Measurements from ENCODE around the gene NAP1L1. TPM values are rescaled to one million over a fixed set of nuclear protein-coding genes. Genes with fewer than 3 reads are reported as not detected.

NAP1L1 gene
- total RNA-seq, 4 donors from 2014 or later, result 103 to 279 (median 201) TPM

DNA sequence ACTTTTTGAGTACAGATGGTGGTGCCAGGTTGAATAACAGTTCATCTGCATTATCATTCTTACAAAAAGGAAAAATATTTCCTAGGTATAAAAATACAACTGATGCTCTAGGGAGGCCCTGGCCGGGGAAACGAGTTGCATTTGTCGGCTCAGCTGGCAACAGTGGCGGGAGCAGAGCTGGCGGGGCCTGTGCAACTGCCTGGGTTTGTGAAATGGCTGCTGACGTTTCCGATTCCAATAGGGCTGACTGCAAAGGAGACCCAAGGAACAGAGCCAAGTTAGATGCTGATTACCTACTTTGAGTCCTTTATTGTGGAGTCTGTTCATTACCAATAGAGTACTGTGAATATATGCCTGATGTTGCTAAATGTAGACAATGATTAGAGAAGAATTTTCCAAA is 27.2 kb downstream of the NAP1L1 start:
- WGBS, 2 donors, result 96% methylated on average over 7 of the region's 7 CpGs
- H3K36me3 ChIP-seq, result peaks cover 0 to 97% (median 8%) of the 10 kb centered on the region in 3 donors
- no peak overlapping the region for H3K4me3 ChIP-seq
- H3K9me3 ChIP-seq, result no peaks in the 10 kb centered on the region
- intact Hi-C loops (cut with DNase I), result no loop called here
- DNase-seq, result no peak
- no peak for TF ChIP-seq POLR2A (IDR thresholded peaks at IDR 0.05)
- TF ChIP-seq, protein P1, sequence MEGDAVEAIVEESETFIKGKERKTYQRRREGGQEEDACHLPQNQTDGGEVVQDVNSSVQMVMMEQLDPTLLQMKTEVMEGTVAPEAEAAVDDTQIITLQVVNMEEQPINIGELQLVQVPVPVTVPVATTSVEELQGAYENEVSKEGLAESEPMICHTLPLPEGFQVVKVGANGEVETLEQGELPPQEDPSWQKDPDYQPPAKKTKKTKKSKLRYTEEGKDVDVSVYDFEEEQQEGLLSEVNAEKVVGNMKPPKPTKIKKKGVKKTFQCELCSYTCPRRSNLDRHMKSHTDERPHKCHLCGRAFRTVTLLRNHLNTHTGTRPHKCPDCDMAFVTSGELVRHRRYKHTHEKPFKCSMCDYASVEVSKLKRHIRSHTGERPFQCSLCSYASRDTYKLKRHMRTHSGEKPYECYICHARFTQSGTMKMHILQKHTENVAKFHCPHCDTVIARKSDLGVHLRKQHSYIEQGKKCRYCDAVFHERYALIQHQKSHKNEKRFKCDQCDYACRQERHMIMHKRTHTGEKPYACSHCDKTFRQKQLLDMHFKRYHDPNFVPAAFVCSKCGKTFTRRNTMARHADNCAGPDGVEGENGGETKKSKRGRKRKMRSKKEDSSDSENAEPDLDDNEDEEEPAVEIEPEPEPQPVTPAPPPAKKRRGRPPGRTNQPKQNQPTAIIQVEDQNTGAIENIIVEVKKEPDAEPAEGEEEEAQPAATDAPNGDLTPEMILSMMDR (IDR thresholded peaks at IDR 0.05), result no peak
- H3K27me3 ChIP-seq, result no peaks in the 10 kb centered on the region
- H3K4me1 ChIP-seq, result no peaks in the 10 kb centered on the region
- H3K27ac ChIP-seq, result no peak overlapping the region

DNA sequence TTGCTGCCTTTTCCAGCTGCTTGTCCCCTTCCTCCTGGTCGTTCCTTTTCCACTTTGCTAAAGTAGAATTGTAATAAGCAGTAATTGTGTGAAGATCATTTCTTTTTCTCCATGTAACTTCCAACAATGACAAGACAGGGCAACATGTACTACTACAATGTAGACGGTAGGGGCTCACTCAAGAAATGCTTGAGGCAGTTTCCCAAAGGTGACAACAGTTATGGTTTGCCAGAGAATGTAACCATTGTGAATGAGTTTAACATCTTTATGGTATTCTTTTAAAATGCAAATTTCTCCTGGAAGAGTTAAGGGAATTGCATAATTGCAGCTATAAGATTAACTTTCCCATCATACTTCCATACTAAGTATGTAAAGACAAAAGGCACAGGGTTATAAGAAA is 29.1 kb downstream of the NAP1L1 start:
- intact Hi-C loops (cut with DNase I), result no loop called here
- WGBS, 2 donors, result 65 to 67% methylated on average over 2 of the region's 2 CpGs
- Histone ChIP-seq H3K4me3 (no peak overlapping the region), H3K36me3 (peaks cover 0 to 98% (median 12%) of the 10 kb centered on the region in 3 donors), H3K4me1 (no peaks in the 10 kb centered on the region), H3K27me3 (no peaks in the 10 kb centered on the region), H3K27ac (no peak overlapping the region), H3K9me3 (no peaks in the 10 kb centered on the region)
- no peak for DNase-seq
- TF ChIP-seq, protein P1 (IDR thresholded peaks at IDR 0.05), result no peak
- TF ChIP-seq POLR2A (IDR thresholded peaks at IDR 0.05), result no peak

- Histone ChIP-seq H3K4me1 (peaks cover 0 to 9% (median 3%) of the 10 kb centered on the region in 3 donors), H3K27ac (no peak overlapping the region), H3K9me3 (no peaks in the 10 kb centered on the region), H3K27me3 (no peaks in the 10 kb centered on the region), H3K36me3 (peaks cover 0 to 70% (median 7%) of the 10 kb centered on the region in 3 donors), H3K4me3 (no peak overlapping the region)
- DNase-seq, result no peak
- TF ChIP-seq, protein P1 (IDR thresholded peaks at IDR 0.05), result no peak
- TF ChIP-seq POLR2A (IDR thresholded peaks at IDR 0.05), result no peak
- intact Hi-C loops (cut with DNase I), result no loop called here
- WGBS, 2 donors, result 70 to 76% methylated on average over 4 of the region's 4 CpGs
Observed at GRCh38 chr12:76049575-76050251, 34.8 kb downstream of the NAP1L1 start.

DNA sequence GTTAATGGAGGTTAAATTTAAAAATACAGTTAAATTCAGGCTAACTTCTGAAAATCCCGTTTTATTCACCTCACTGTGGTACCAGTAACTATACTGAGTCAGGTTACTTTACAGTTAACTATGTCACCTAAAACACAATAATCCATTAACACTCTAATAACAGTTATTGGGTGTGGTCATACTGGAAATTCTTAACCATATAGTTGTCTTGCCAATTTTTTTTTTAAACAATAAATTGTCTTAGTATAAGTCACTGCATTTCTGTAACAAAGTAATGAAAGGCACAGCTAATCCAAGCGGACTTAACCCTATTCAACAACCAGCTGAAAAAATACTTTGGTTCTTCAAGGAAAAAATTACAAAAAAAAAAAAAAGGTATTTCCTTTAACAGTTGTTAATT is 36.7 kb downstream of the NAP1L1 start:
- intact Hi-C loops (cut with DNase I), result no loop called here
- WGBS, 2 donors, result 39 to 49% methylated on average over 2 of the region's 2 CpGs
- Histone ChIP-seq H3K9me3 (no peaks in the 10 kb centered on the region), H3K4me1 (peaks cover 0 to 9% (median 3%) of the 10 kb centered on the region in 3 donors), H3K36me3 (peaks cover 0 to 59% (median 3%) of the 10 kb centered on the region in 3 donors), H3K27me3 (no peaks in the 10 kb centered on the region), H3K4me3 (no peak overlapping the region), H3K27ac (no peak overlapping the region)
- TF ChIP-seq, protein P1 (IDR thresholded peaks at IDR 0.05), result no peak
- TF ChIP-seq POLR2A (IDR thresholded peaks at IDR 0.05), result no peak
- no peak for DNase-seq

- no peak overlapping the region for H3K4me3 ChIP-seq
Observed at GRCh38 chr12:76047060-76047459, 37.4 kb downstream of the NAP1L1 start.

More at GRCh38 chr12:76047060-76047459, 37.4 kb downstream of the NAP1L1 start:
- DNase-seq, result no peak
- Histone ChIP-seq H3K9me3 (no peaks in the 10 kb centered on the region), H3K27me3 (no peaks in the 10 kb centered on the region), H3K36me3 (peaks cover 0 to 52% (median 3%) of the 10 kb centered on the region in 3 donors), H3K27ac (no peak overlapping the region), H3K4me1 (peaks cover 0 to 9% (median 3%) of the 10 kb centered on the region in 3 donors)
- TF ChIP-seq POLR2A (IDR thresholded peaks at IDR 0.05), result no peak
- TF ChIP-seq, protein P1 (IDR thresholded peaks at IDR 0.05), result no peak
- WGBS, 2 donors, result 69 to 78% methylated on average over 2 of the region's 2 CpGs
- intact Hi-C loops (cut with DNase I), result no loop called here
